ENCODE data around the gene DERA.
A peak's percentile ranks its signal among the peaks of the same experiment; 100 is the strongest.
"Not testable (repeated sequence)": the region's sequence is repeated elsewhere in the genome, so short reads cannot be mapped to it uniquely, and the experiment has no call there.

DERA gene

GRCh38 chr12:15910864-15911721, at the start of gene DERA:
DERA (plus strand) TSS chr12:15911332; CDS start chr12:15911384, 52 bp downstream.
- DNase-seq: peak; percentile 75 to 77
- peak; percentile 74 for TF ChIP-seq POLR2A (IDR thresholded peaks at IDR 0.05; ENCODE audit: low read length)
- no peak for TF ChIP-seq GATA1 (IDR thresholded peaks at IDR 0.05; ENCODE audit: low read depth, low read length)

DNA sequence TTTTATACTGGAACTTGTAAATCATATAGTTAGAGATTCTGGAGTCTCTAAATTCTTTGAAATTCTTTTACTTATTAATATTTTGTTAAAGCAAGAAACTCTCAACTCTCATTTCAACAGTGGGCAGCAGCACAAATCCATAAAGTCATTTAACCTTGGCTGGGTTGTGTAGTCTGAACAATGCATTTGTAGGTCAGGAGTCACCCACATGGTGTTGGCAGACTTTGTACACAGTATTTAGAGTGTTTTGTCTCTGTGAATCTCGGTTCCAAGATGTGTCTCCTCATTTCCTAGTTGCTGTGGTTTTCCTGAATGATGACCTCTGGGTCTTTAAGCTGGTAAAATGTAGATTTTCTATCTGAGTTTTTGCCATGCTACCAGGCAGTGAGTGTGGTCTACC, 49.7 kb upstream of the DERA start:
- no peak for TF ChIP-seq POLR2A (IDR thresholded peaks at IDR 0.05; ENCODE audit: low read length)
- TF ChIP-seq GATA1 (IDR thresholded peaks at IDR 0.05; ENCODE audit: low read depth, low read length): no peak
- no peak for DNase-seq

GRCh38 chr12:15862840-15863239, 48.3 kb upstream of the DERA start:
- DNase-seq: no peak
- no peak for TF ChIP-seq POLR2A (IDR thresholded peaks at IDR 0.05; ENCODE audit: low read length)
- no peak for TF ChIP-seq GATA1 (IDR thresholded peaks at IDR 0.05; ENCODE audit: low read depth, low read length)

DNA sequence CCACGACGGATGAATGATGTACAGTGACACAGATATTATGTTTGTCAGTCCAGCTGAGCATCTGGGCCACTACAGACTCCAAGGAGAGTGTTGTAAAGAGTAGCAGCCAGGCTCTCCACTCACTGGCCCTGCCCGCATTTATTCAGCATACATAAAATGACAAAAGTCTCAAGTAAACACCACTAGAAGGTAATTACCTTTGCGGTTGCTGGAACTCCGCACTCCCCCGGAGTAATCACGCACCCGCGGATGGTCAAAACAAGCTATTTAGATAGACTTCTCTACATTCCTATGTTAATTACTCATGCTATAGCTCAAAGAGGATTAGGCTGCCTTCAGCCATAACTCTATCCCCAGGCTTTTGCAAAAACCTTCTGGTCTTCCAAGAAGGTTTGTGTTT, 47.8 kb upstream of the DERA start:
- no peak for TF ChIP-seq GATA1 (IDR thresholded peaks at IDR 0.05; ENCODE audit: low read depth, low read length)
- no peak for TF ChIP-seq POLR2A (IDR thresholded peaks at IDR 0.05; ENCODE audit: low read length)
- no peak for DNase-seq

DNA sequence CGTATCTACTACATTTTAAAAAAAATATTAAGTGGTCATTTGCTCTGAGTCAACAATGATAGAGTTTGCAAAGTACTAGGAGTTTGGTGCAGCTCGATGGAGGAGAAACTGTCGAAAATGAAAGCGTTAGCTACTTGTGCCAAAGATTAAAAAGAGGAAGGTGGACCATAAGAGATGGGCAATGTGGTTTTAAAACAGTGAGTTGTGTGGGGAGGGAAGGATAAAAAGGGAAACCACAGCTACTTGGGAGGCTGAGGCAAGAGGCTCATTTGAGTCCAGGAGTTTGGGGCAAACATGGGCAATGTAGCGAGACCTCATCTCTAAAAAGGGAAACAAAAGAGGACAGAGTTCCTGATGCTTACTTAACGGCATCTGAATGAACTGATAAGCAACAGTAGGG, 47.1 kb upstream of the DERA start:
- TF ChIP-seq GATA1 (IDR thresholded peaks at IDR 0.05; ENCODE audit: low read depth, low read length) (no peak), POLR2A (IDR thresholded peaks at IDR 0.05; ENCODE audit: low read length) (no peak)
- DNase-seq: peak in 1 of 2 experiments; percentile 8

DNA sequence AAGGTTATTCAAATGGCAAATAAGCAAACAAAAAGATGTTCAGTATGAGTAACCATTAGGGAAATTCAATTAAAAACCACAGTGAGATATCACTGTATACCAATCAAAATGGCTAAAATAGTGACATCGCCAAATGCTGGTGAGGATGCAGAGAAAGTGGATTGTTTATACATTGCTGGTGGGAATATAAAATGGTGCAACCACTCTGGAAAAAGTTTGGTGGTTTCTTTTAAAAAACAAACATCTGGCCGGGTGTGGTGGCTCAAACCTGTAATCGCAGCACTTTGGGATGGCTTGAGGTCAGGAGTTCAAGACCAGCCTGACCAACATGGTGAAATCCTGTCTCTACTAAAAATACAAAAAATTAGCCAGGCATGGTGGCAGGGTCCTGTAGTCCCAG, 42.9 kb upstream of the DERA start:
- no peak for DNase-seq
- TF ChIP-seq POLR2A (IDR thresholded peaks at IDR 0.05; ENCODE audit: low read length) (no peak), GATA1 (IDR thresholded peaks at IDR 0.05; ENCODE audit: low read depth, low read length) (no peak)

GRCh38 chr12:15873556-15873955, 37.6 kb upstream of the DERA start:
- TF ChIP-seq POLR2A (IDR thresholded peaks at IDR 0.05; ENCODE audit: low read length) (no peak), GATA1 (IDR thresholded peaks at IDR 0.05; ENCODE audit: low read depth, low read length) (no peak)
- DNase-seq: no peak

DNA sequence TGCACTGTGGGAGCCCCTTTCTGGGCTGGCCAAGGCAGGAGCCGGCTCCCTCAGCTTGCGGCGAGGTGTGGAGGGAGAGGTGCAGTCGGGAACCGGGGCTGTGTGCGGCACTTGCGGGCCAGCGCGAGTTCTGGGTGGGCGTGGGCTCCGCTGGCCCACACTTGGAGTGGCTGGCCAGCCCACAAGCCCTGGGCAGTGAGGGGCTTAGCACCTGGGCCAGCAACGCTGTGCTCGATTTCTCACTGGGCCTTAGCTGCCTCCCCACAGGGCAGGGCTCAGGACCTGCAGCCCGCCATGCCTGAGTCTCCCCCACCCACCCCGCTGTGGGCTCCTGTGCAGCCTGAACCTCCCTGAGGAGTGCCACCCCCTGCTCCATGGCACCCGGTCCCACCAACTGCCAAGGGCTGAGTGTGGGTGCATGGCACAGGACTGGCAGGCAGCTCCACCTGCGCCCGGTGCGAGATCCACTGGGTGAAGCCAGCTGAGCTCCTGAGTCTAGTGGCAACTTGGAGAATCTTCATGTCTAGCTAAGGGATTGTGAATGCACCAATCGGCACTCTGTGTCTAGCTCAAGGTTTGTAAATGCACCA, 36.5 kb upstream of the DERA start:
- DNase-seq: not testable (repeated sequence)

- no peak for DNase-seq
- TF ChIP-seq POLR2A (IDR thresholded peaks at IDR 0.05; ENCODE audit: low read length) (no peak), GATA1 (IDR thresholded peaks at IDR 0.05; ENCODE audit: low read depth, low read length) (no peak)
Observed at GRCh38 chr12:15875863-15876262, 35.3 kb upstream of the DERA start.

DNA sequence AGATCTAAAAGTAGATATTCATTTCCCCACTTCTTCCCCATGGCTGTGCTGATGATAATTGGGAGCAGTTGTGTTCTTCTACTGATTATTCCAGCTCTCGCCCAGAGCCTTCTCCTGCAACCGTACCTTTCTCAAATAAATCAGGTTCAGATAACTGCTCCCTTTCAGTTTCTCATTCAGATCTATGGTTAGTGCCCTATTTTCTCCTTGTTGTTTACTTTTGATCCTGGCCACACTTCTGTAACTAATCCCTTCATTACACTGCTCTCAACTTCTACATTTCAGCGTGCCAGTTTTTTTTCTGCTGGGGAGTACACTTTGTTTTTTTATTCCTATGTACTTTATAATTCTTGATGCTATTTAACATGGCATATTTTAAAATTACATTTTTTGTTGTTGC, 31.7 kb upstream of the DERA start:
- DNase-seq: no peak
- TF ChIP-seq GATA1 (IDR thresholded peaks at IDR 0.05; ENCODE audit: low read depth, low read length) (no peak), POLR2A (IDR thresholded peaks at IDR 0.05; ENCODE audit: low read length) (no peak)

- TF ChIP-seq POLR2A (IDR thresholded peaks at IDR 0.05; ENCODE audit: low read length) (no peak), GATA1 (IDR thresholded peaks at IDR 0.05; ENCODE audit: low read depth, low read length) (no peak)
- peak; percentile 22 to 42 for DNase-seq
Observed at GRCh38 chr12:15880721-15881120, 30.4 kb upstream of the DERA start.

DNA sequence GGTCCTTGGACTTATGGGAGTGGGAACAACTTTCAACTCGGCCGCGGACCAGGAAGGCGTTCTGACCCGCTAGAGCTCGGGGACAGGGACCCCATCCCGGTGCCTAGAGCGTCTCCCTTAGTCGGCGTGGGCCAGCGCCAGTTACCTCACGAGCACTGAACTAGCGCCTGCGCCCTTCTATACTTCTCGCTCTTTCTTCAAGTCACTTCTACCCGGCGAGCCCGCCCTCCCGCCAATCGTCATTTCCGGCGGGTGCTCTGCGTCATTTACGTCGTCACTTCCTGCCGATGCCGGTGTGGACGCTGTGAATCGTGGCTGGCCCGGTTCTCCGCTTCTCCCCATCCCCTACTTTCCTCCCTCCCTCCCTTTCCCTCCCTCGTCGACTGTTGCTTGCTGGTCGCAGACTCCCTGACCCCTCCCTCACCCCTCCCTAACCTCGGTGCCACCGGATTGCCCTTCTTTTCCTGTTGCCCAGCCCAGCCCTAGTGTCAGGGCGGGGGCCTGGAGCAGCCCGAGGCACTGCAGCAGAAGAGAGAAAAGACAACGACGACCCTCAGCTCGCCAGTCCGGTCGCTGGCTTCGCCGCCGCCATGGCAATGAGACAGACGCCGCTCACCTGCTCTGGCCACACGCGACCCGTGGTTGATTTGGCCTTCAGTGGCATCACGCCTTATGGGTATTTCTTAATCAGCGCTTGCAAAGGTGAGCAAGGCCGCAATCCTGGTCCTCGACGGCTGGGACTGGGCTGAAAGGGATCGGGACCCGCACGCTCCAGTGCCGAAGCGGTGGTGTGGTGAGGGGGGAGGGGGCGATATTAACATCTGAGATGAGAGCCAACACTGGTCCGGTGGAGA, 28.8 kb upstream of the DERA start, which contains the start of gene STRAP:
TSS of gene STRAP (plus strand) at position 270 of the 854 bp plus-strand sequence. CDS start at position 591, 321 bp downstream.
- DNase-seq: peak; percentile 99
- TF ChIP-seq GATA1 (IDR thresholded peaks at IDR 0.05; ENCODE audit: low read depth, low read length): no peak
- TF ChIP-seq POLR2A (IDR thresholded peaks at IDR 0.05; ENCODE audit: low read length): peak; percentile 100

- TF ChIP-seq POLR2A (IDR thresholded peaks at IDR 0.05; ENCODE audit: low read length): no peak
- TF ChIP-seq GATA1 (IDR thresholded peaks at IDR 0.05; ENCODE audit: low read depth, low read length): no peak
- DNase-seq: peak in 1 of 2 experiments; percentile 16
Observed at GRCh38 chr12:15883536-15883935, 27.6 kb upstream of the DERA start.
